A673 (cell line): ENCODE results near the gene EP300. TPM values are rescaled to one million over a fixed set of nuclear protein-coding genes. Genes with fewer than 3 reads are reported as not detected.
"Not testable (repeated sequence)": the region's sequence is repeated elsewhere in the genome, so short reads cannot be mapped to it uniquely, and the experiment has no call there.

Experiments
- BruUV-seq: library from RNA; stranded (reverse); fragments of 400-500 nt; replicated peaks from 2 replicates; lab custom pipeline; 2021; lab: Mats Ljungman, UMichigan
- CTCF ChIA-PET: fragments of 300-600 bp; sonication (Branson Sonifier 250); formaldehyde crosslinking; loops from one replicate; lab custom pipeline; 2022; ENCODE audit warnings: antibody characterized with exemption; lab: Charles Lee
- POLR2A ChIA-PET: fragments of 300-600 bp; sonication (Branson Sonifier 250); formaldehyde crosslinking; loops from one replicate; lab custom pipeline; 2022; ENCODE audit warnings: antibody characterized with exemption; ENCODE audit not compliant: low non-redundant PET; lab: Charles Lee
- DNase-seq: peaks from one replicate; pipeline ENCODE4 v3.0.0-alpha.2; 2015; ENCODE audit warnings: low spot score
- H3K27ac ChIP-seq: fragments of 200-600 bp; sonication (generic); 2 replicates; pipeline ENCODE4 v1.5.1; 2016; ENCODE audit warnings: mixed run types, low read depth, mild to moderate bottlenecking, mixed read lengths, antibody characterized with exemption, low read length; ENCODE audit not compliant: poor library complexity, severe bottlenecking
- H3K27me3 ChIP-seq: fragments of 200-600 bp; sonication (generic); replicated peaks from 2 replicates; pipeline ENCODE4 v1.6.1; 2017; ENCODE audit warnings: mixed run types, low read depth, mild to moderate bottlenecking, mixed read lengths, antibody characterized with exemption, low read length; ENCODE audit not compliant: insufficient read depth, poor library complexity
- H3K36me3 ChIP-seq: fragments of 200-600 bp; sonication (generic); 2 replicates; pipeline ENCODE4 v1.6.1; 2016; ENCODE audit warnings: mixed run types, mild to moderate bottlenecking, mixed read lengths, antibody characterized with exemption, low read length; ENCODE audit not compliant: insufficient read depth, poor library complexity, severe bottlenecking
- H3K4me1 ChIP-seq: fragments of 200-600 bp; sonication (generic); 2 replicates; pipeline ENCODE4 v1.6.1; 2017; ENCODE audit warnings: mixed run types, mild to moderate bottlenecking, mixed read lengths, antibody characterized with exemption, low read length; ENCODE audit not compliant: insufficient read depth, poor library complexity, severe bottlenecking
- H3K4me3 ChIP-seq: fragments of 200-600 bp; sonication (generic); 2 replicates; pipeline ENCODE4 v1.5.1; 2016; ENCODE audit warnings: low read depth, mixed run types, mild to moderate bottlenecking, mixed read lengths, low read length; ENCODE audit not compliant: poor library complexity, severe bottlenecking
- H3K9me3 ChIP-seq: fragments of 200-600 bp; sonication (generic); 2 replicates; pipeline ENCODE4 v1.6.1; 2016; ENCODE audit warnings: mixed run types, low read depth, mild to moderate bottlenecking, mixed read lengths, antibody characterized with exemption, low read length; ENCODE audit not compliant: poor library complexity, severe bottlenecking
- CTCF ChIP-seq: fragments of 300-800, 200-600 bp; sonication (generic); conservative IDR thresholded peaks from 2 replicates; pipeline ENCODE4 v1.5.1; 2017; ENCODE audit warnings: low read depth, mild to moderate bottlenecking, antibody characterized with exemption, low read length, moderate library complexity, mixed read lengths
- EZH2 ChIP-seq: fragments of 200-600 bp; sonication (generic); IDR thresholded peaks from 2 replicates; pipeline ENCODE4 v1.6.1; 2017; ENCODE audit warnings: borderline replicate concordance, low read depth, mild to moderate bottlenecking, mixed read lengths, antibody characterized with exemption, low read length; ENCODE audit not compliant: poor library complexity, severe bottlenecking
- intact Hi-C: fragments of 100-400 bp; cut with micrococcal nuclease; formaldehyde crosslinking; loops from one replicate; pipeline ENCODE4 v1.10.0; 2022; ENCODE audit not compliant: unreplicated experiment
- total RNA-seq: library from RNA; stranded (reverse); gene quantifications from 2 replicates; pipeline ENCODE4 v1.2.3, GENCODE V29; 2021

The EP300 gene
- total RNA-seq, 1 experiment from 2014 or later: 85.6 TPM

- intact Hi-C loops: no loop called here
- ChIA-PET CTCF (no interaction called here), POLR2A (no interaction called here)
- no TSS peak for BruUV-seq
- peaks cover 83% of the 10 kb centered on the region for H3K36me3 ChIP-seq
- no peaks in the 10 kb centered on the region for H3K27me3 ChIP-seq
- no peak for TF ChIP-seq EZH2
- TF ChIP-seq CTCF: no peak
- no peak overlapping the region for H3K27ac ChIP-seq
- no peak overlapping the region for H3K4me3 ChIP-seq
- H3K9me3 ChIP-seq: no peaks in the 10 kb centered on the region
- no peaks in the 10 kb centered on the region for H3K4me1 ChIP-seq
- DNase-seq: no peak
Observed at GRCh38 chr22:41177040-41177621, 84.7 kb downstream of the EP300 start.

GRCh38 chr22:41177622-41178424 is 85.4 kb downstream of the EP300 start:
- intact Hi-C loops: no loop called here
- peaks cover 76% of the 10 kb centered on the region for H3K36me3 ChIP-seq
- TF ChIP-seq EZH2: no peak
- TF ChIP-seq CTCF: no peak
- POLR2A ChIA-PET: no interaction called here
- DNase-seq: no peak
- H3K4me3 ChIP-seq: no peak overlapping the region
- CTCF ChIA-PET: no interaction called here
- H3K4me1 ChIP-seq: no peaks in the 10 kb centered on the region
- H3K27ac ChIP-seq: no peak overlapping the region
- no peaks in the 10 kb centered on the region for H3K9me3 ChIP-seq
- H3K27me3 ChIP-seq: no peaks in the 10 kb centered on the region
- no TSS peak for BruUV-seq

- no peaks in the 10 kb centered on the region for H3K9me3 ChIP-seq
- ChIA-PET POLR2A (no interaction called here), CTCF (no interaction called here)
- no peak overlapping the region for H3K27ac ChIP-seq
- no peak for TF ChIP-seq CTCF
- H3K27me3 ChIP-seq: no peaks in the 10 kb centered on the region
- H3K4me3 ChIP-seq: no peak overlapping the region
- no peaks in the 10 kb centered on the region for H3K4me1 ChIP-seq
- peaks cover 70% of the 10 kb centered on the region for H3K36me3 ChIP-seq
- DNase-seq: no peak
- BruUV-seq: no TSS peak
- intact Hi-C loops: no loop called here
Observed at GRCh38 chr22:41178425-41178975, 86.1 kb downstream of the EP300 start.

- POLR2A ChIA-PET, H3K4me3 ChIP-seq, H3K4me1 ChIP-seq, H3K27ac ChIP-seq, CTCF ChIA-PET, DNase-seq, H3K27me3 ChIP-seq, H3K9me3 ChIP-seq, intact Hi-C loops, BruUV-seq: not testable (repeated sequence)
- H3K36me3 ChIP-seq: peaks cover 51% of the 10 kb centered on the region
Observed at GRCh38 chr22:41180362-41180761, 88.0 kb downstream of the EP300 start.
